D721Med (cell line): ENCODE data around the gene PCDH15.

Source experiments
- DNase-seq: peaks from one replicate; pipeline ENCODE4 v3.0.0; 2011; ENCODE audit warnings: low spot score; ENCODE audit not compliant: insufficient read length
- FAIRE-seq: peaks from 2 replicates; lab custom pipeline; 2011; peaks lifted over from hg19 to GRCh38; lab: Jason Lieb, UNC
- CTCF ChIP-seq: IDR thresholded peaks from 2 replicates; pipeline ENCODE4 v1.5.1; 2012; ENCODE audit warnings: mild to moderate bottlenecking, control low read depth; ENCODE audit not compliant: insufficient read depth; ENCODE audit errors: missing control alignments

The PCDH15 gene

GRCh38 chr10:54064215-54064614 lies 736.8 kb downstream of the PCDH15 start:
- FAIRE-seq = no peak
- no peak for DNase-seq
- no peak for TF ChIP-seq CTCF

GRCh38 chr10:54063514-54063913 lies 737.5 kb downstream of the PCDH15 start:
- no peak for DNase-seq
- TF ChIP-seq CTCF = no peak
- FAIRE-seq = no peak

GRCh38 chr10:54060572-54060971 lies 740.5 kb downstream of the PCDH15 start:
- no peak for TF ChIP-seq CTCF
- no peak for FAIRE-seq
- no peak for DNase-seq

- DNase-seq = no peak
- FAIRE-seq = no peak
- no peak for TF ChIP-seq CTCF
Measured at GRCh38 chr10:54057357-54057756, 743.7 kb downstream of the PCDH15 start.

- DNase-seq = no peak
- no peak for TF ChIP-seq CTCF
- FAIRE-seq = no peak
Measured at GRCh38 chr10:54026340-54026739, 774.7 kb downstream of the PCDH15 start.

- no peak for TF ChIP-seq CTCF
- DNase-seq (no peak), FAIRE-seq (no peak)
Measured at GRCh38 chr10:54011117-54011516, 789.9 kb downstream of the PCDH15 start.

GRCh38 chr10:54010337-54010933 lies 790.6 kb downstream of the PCDH15 start:
- no peak for FAIRE-seq
- DNase-seq = no peak
- TF ChIP-seq CTCF = no peak
